Neural progenitor cell (in vitro differentiated cells): ENCODE measurements around the gene RNF8.

ENCODE experiments used
- EZH2 ChIP-seq: fragments of 200-600 bp; sonication (generic); IDR thresholded peaks from 2 replicates; pipeline ENCODE4 v1.6.1; 2017; ENCODE audit warnings: antibody characterized with exemption, mild to moderate bottlenecking, moderate library complexity
- EZH2phosphoT487 ChIP-seq: fragments of 200-600 bp; sonication (generic); IDR thresholded peaks from 2 replicates; pipeline ENCODE4 v1.6.1; 2017; ENCODE audit warnings: antibody characterized with exemption
- TF ChIP-seq, protein P1 (sequence below): fragments of 200-600 bp; sonication (generic); IDR thresholded peaks from 2 replicates; pipeline ENCODE4 v1.5.1; 2017; ENCODE audit warnings: antibody characterized with exemption, mild to moderate bottlenecking

DNA sequence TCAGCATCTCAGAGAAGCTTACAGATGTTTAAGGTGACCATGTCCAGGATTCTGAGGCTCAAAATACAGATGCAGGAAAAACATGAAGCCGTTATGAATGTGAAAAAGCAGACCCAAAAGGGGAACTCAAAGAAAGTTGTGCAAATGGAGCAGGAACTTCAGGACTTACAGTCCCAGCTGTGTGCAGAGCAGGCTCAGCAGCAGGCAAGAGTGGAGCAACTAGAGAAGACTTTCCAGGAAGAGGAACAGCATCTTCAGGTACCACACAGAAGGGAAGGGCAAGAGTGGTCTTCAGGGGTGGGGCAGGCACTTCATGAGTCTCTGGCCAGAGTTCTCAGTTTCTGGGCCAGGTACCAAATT, 15.2 kb downstream of the RNF8 start:
- TF ChIP-seq, protein P1, sequence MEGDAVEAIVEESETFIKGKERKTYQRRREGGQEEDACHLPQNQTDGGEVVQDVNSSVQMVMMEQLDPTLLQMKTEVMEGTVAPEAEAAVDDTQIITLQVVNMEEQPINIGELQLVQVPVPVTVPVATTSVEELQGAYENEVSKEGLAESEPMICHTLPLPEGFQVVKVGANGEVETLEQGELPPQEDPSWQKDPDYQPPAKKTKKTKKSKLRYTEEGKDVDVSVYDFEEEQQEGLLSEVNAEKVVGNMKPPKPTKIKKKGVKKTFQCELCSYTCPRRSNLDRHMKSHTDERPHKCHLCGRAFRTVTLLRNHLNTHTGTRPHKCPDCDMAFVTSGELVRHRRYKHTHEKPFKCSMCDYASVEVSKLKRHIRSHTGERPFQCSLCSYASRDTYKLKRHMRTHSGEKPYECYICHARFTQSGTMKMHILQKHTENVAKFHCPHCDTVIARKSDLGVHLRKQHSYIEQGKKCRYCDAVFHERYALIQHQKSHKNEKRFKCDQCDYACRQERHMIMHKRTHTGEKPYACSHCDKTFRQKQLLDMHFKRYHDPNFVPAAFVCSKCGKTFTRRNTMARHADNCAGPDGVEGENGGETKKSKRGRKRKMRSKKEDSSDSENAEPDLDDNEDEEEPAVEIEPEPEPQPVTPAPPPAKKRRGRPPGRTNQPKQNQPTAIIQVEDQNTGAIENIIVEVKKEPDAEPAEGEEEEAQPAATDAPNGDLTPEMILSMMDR, result no peak
- TF ChIP-seq EZH2 (no peak), EZH2phosphoT487 (no peak)
